AG04449 (cell line): Measurements from ENCODE around the gene MTX2.

ENCODE experiments used
- CTCF ChIA-PET: fragments of 350-600 bp; formaldehyde crosslinking; extraction: SDS; loops from one replicate; lab custom pipeline; 2021; ENCODE audit warnings: antibody characterized with exemption; lab: Yijun Ruan, JAX
- POLR2A ChIA-PET: fragments of 400-600, 350-600 bp; formaldehyde crosslinking; extraction: SDS; loops from one replicate; lab custom pipeline; 2020; ENCODE audit warnings: antibody characterized with exemption, inconsistent platforms; lab: Yijun Ruan, JAX
- DNase-seq: peaks from one replicate; pipeline ENCODE4 v3.0.0-alpha.2; 2010; ENCODE audit warnings: low read depth, low spot score
- H3K4me3 ChIP-seq: 2 replicates; pipeline ENCODE4 v1.5.1; 2011; ENCODE audit warnings: low read depth, mild to moderate bottlenecking, control low read depth, low read length
- CTCF ChIP-seq: IDR thresholded peaks from one replicate; pipeline ENCODE4 v1.5.1; 2011; ENCODE audit warnings: mild to moderate bottlenecking, moderate library complexity, low read length, control low read depth, inconsistent platforms; ENCODE audit not compliant: insufficient read depth; ENCODE audit errors: missing control alignments

Gene MTX2

GRCh38 chr2:176261136-176261535 lies 8.1 kb upstream of the MTX2 start:
- no peak for DNase-seq
- H3K4me3 ChIP-seq = no peak overlapping the region
- POLR2A ChIA-PET = no interaction called here
- TF ChIP-seq CTCF = no peak
- CTCF ChIA-PET = no interaction called here

DNA sequence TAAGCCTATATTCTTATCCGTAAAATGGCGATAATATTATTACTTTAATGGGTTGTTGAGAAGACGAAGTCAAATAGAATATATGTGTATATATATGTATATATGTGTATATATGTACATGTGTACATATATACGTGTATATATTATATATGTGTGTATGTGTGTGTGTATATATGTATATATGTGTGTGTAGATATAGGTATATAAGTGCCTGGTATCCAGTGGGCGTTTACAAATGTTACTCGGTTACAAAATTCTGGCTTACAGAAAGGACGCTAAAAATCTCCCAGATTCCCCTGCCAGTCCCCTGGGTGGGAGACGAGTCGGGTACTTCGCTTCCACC lies 295 bp upstream of the MTX2 start:
- H3K4me3 ChIP-seq = peak overlapping the region; percentile 86
- ChIA-PET POLR2A (no interaction called here), CTCF (interaction anchor here (1.0 to 2.0 kb wide), 3 partner anchors 129 to 369 kb away, joined by 3 to 10 read pairs (median 4); no protein-coding TSS in a partner anchor)
- TF ChIP-seq CTCF = no peak
- DNase-seq = no peak

DNA sequence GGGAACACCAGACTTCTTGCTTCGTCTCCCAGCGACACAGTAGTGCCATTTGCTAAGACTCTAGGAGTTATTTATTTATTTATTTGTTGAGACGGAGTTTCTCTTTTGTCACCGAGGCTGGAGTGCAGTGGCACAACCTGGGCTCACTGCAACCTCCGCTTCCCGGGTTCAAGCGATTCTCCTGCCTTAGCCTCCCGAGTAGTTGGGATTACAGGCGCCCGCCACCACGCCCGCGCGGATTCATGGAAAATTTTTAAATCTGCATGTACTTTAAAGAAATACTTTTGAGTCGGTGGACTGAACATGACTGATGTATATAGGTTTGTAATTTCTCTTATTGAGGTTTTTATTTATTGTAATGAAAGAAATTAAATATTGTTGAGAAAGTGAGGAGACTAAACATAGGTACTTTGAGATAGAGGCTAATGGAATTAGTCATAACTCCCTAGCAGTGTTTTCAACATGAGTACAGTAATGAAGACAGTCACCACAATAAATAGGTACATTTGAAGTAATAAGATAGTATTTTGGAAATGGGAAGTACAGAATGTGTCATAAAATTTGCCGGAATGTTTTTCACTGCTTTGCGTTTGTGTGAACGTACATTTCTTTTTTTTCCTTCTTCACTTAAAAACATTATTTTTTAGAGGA lies 983 bp downstream of the MTX2 start:
- TF ChIP-seq CTCF = no peak
- H3K4me3 ChIP-seq = peak overlapping the region; percentile 86
- POLR2A ChIA-PET = no interaction called here
- no peak for DNase-seq
- CTCF ChIA-PET = interaction anchor here (2.0 kb wide), 1 partner anchor 185 kb away, joined by 10 read pairs; no protein-coding TSS in a partner anchor

GRCh38 chr2:176272870-176273459 lies 3.7 kb downstream of the MTX2 start:
- no peak for TF ChIP-seq CTCF
- no peak overlapping the region for H3K4me3 ChIP-seq
- ChIA-PET POLR2A (no interaction called here), CTCF (no interaction called here)
- DNase-seq = no peak

DNA sequence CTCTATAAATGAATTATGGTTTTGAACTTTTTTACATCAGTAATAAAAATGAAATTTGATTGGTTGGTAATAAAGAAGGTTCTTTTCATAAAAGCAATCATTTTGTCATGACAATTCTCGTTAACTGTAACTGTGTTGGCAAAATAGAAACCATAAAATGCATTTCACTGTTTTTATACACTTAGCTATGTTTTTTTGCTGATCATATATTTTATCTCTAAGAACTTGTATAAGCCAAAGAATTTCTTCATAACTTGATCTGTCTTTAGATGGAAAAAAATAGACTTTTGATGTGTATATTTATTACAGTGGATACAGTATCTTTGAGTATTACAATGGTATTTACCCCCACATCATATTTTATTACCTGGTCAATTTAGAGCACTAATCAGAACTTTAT lies 9.7 kb downstream of the MTX2 start:
- ChIA-PET CTCF (no interaction called here), POLR2A (no interaction called here)
- no peak for DNase-seq
- no peak for TF ChIP-seq CTCF
- H3K4me3 ChIP-seq = no peak overlapping the region

DNA sequence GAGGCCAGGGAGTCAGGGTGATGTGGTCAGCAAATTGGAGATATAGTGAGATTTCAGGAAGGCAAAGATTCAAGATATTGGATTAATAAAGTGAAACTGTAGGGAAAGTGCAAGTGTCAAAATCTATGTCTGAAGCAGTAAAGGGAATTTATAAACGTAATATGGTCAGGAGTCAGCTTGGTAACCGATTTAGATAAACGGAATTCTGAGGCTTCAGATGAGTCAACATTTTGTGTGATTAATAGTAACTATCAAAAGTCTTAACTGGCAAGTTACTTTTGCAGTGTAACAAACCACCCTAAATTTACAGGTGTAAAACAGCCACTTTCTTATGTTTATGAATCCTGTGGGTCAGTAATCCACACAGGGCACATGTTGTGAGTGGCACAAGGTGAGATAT lies 10.9 kb downstream of the MTX2 start:
- H3K4me3 ChIP-seq = no peak overlapping the region
- ChIA-PET POLR2A (no interaction called here), CTCF (no interaction called here)
- no peak for DNase-seq
- TF ChIP-seq CTCF = no peak
